ENCODE measurements around the gene DHX40. TPM values are rescaled to one million over a fixed set of nuclear protein-coding genes. Genes with fewer than 3 reads are reported as not detected.

DHX40 gene
- total and polyA plus RNA-seq, 2 of the 13 experiments (the other 11 are each of a cell fraction or from before 2014, with no cell fraction given), result 22.2 to 37.0 TPM

DNA sequence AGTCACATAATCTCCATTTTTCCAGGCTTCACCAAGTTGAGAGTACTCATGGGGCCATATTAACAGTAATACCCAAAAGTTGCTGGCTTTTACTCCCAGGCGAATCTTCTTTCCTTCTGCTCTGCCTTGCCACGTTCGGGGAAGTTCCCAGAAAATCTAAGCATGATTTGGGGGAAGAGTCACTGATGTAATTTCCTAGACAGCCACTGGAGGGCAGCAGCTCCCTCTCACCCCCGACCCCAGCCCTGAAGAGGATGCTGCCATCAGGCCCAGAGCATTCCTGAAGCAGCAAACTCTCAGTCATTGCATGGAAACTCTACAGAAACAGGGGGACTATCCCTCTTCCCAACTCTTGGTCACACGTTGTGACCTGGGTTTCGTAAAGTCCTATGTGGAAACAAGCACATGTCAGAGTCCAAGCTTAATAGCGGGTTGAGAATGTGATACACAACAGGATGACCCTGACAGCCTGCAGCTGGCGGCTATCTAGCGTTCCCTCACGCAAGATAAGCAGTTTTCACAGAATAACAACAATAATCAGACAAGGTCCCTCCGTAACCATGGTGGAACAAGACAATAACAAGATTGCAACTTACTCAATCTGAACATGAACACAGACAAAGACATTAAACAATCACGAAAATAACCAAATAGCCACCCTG is 43.8 kb upstream of the DHX40 start (continued):
- TF ChIP-seq, protein P1, sequence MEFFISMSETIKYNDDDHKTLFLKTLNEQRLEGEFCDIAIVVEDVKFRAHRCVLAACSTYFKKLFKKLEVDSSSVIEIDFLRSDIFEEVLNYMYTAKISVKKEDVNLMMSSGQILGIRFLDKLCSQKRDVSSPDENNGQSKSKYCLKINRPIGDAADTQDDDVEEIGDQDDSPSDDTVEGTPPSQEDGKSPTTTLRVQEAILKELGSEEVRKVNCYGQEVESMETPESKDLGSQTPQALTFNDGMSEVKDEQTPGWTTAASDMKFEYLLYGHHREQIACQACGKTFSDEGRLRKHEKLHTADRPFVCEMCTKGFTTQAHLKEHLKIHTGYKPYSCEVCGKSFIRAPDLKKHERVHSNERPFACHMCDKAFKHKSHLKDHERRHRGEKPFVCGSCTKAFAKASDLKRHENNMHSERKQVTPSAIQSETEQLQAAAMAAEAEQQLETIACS (CRISPR knock-in tag; IDR thresholded peaks at IDR 0.05), result no peak
- TF ChIP-seq, protein P2, sequence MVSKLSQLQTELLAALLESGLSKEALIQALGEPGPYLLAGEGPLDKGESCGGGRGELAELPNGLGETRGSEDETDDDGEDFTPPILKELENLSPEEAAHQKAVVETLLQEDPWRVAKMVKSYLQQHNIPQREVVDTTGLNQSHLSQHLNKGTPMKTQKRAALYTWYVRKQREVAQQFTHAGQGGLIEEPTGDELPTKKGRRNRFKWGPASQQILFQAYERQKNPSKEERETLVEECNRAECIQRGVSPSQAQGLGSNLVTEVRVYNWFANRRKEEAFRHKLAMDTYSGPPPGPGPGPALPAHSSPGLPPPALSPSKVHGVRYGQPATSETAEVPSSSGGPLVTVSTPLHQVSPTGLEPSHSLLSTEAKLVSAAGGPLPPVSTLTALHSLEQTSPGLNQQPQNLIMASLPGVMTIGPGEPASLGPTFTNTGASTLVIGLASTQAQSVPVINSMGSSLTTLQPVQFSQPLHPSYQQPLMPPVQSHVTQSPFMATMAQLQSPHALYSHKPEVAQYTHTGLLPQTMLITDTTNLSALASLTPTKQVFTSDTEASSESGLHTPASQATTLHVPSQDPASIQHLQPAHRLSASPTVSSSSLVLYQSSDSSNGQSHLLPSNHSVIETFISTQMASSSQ (IDR thresholded peaks at IDR 0.05; ENCODE audit: low read depth), result no peak
- TF ChIP-seq, protein P2 (CRISPR knock-in tag; IDR thresholded peaks at IDR 0.05; ENCODE audit: borderline replicate concordance), result no peak
- TF ChIP-seq SNAPC2 (CRISPR knock-in tag; IDR thresholded peaks at IDR 0.05) (peak; percentile 89; the same call in 1 of the 2 replicates), SSRP1 (CRISPR knock-in tag; IDR thresholded peaks at IDR 0.05) (no peak), ZNF724P (CRISPR knock-in tag; IDR thresholded peaks at IDR 0.05; ENCODE audit: borderline replicate concordance) (no peak), PPARG (CRISPR knock-in tag; conservative IDR thresholded peaks at IDR 0.05) (peak; percentile 97), MTF2 (CRISPR knock-in tag; IDR thresholded peaks at IDR 0.05; ENCODE audit: borderline replicate concordance) (peak; percentile 31; the same call in 1 of the 2 replicates), SMAD9 (CRISPR knock-in tag; IDR thresholded peaks at IDR 0.05) (no peak), ZKSCAN1 (IDR thresholded peaks at IDR 0.05; ENCODE audit: low read length) (no peak), CC2D1A (CRISPR knock-in tag; IDR thresholded peaks at IDR 0.05) (no peak), ATF7 (IDR thresholded peaks at IDR 0.05) (no peak), ATF7 (CRISPR knock-in tag; IDR thresholded peaks at IDR 0.05) (no peak), RAD21 (CRISPR knock-in tag; IDR thresholded peaks at IDR 0.05) (peak; percentile 88)
- TF ChIP-seq, protein P3, sequence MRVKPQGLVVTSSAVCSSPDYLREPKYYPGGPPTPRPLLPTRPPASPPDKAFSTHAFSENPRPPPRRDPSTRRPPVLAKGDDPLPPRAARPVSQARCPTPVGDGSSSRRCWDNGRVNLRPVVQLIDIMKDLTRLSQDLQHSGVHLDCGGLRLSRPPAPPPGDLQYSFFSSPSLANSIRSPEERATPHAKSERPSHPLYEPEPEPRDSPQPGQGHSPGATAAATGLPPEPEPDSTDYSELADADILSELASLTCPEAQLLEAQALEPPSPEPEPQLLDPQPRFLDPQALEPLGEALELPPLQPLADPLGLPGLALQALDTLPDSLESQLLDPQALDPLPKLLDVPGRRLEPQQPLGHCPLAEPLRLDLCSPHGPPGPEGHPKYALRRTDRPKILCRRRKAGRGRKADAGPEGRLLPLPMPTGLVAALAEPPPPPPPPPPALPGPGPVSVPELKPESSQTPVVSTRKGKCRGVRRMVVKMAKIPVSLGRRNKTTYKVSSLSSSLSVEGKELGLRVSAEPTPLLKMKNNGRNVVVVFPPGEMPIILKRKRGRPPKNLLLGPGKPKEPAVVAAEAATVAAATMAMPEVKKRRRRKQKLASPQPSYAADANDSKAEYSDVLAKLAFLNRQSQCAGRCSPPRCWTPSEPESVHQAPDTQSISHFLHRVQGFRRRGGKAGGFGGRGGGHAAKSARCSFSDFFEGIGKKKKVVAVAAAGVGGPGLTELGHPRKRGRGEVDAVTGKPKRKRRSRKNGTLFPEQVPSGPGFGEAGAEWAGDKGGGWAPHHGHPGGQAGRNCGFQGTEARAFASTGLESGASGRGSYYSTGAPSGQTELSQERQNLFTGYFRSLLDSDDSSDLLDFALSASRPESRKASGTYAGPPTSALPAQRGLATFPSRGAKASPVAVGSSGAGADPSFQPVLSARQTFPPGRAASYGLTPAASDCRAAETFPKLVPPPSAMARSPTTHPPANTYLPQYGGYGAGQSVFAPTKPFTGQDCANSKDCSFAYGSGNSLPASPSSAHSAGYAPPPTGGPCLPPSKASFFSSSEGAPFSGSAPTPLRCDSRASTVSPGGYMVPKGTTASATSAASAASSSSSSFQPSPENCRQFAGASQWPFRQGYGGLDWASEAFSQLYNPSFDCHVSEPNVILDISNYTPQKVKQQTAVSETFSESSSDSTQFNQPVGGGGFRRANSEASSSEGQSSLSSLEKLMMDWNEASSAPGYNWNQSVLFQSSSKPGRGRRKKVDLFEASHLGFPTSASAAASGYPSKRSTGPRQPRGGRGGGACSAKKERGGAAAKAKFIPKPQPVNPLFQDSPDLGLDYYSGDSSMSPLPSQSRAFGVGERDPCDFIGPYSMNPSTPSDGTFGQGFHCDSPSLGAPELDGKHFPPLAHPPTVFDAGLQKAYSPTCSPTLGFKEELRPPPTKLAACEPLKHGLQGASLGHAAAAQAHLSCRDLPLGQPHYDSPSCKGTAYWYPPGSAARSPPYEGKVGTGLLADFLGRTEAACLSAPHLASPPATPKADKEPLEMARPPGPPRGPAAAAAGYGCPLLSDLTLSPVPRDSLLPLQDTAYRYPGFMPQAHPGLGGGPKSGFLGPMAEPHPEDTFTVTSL (CRISPR knock-in tag; IDR thresholded peaks at IDR 0.05; ENCODE audit: borderline replicate concordance), result peak; percentile 57; the same call in 1 of the 2 replicates
- TF ChIP-seq, protein P4, sequence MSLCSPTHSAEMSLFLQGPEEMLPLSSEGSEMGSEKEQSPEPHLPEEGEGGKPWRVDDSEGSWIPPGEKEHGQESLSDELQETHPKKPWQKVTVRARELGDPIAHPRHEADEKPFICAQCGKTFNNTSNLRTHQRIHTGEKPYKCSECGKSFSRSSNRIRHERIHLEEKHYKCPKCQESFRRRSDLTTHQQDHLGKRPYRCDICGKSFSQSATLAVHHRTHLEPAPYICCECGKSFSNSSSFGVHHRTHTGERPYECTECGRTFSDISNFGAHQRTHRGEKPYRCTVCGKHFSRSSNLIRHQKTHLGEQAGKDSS (CRISPR knock-in tag; IDR thresholded peaks at IDR 0.05; ENCODE audit: borderline replicate concordance, low read depth), result no peak; the same call in 1 of the 2 replicates

All from HepG2 (cell line).